SK-N-SH (cell line): ENCODE data around the gene MALT1. TPM values are rescaled to one million over a fixed set of nuclear protein-coding genes. Genes with fewer than 3 reads are reported as not detected.

Source experiments
- CTCF ChIA-PET: fragments of 300-600, 350-600 bp; formaldehyde crosslinking; extraction: SDS; loops from one replicate; lab custom pipeline; 2021; lab: Yijun Ruan, JAX
- POLR2A ChIA-PET: fragments of 350-600 bp; sonication (Branson Sonifier 250); formaldehyde crosslinking; extraction: SDS; loops from one replicate; lab custom pipeline; 2020; ENCODE audit warnings: antibody characterized with exemption, inconsistent platforms; lab: Yijun Ruan, JAX
- DNase-seq: peaks from one replicate; pipeline ENCODE4 v3.0.0; 2012
- H2AFZ ChIP-seq: fragments of 200-600 bp; sonication (generic); 2 replicates; pipeline ENCODE4 v1.8.1; 2016; ENCODE audit warnings: antibody characterized with exemption, mild to moderate bottlenecking, low read depth
- H3F3A ChIP-seq: fragments of 200-600 bp; sonication (generic); replicated peaks from 2 replicates; pipeline ENCODE3; 2016; ENCODE audit warnings: antibody characterized with exemption, mild to moderate bottlenecking; ENCODE audit not compliant: insufficient read depth
- H3K27ac ChIP-seq, 2 experiments: fragments of 200-500 bp in 1 of 2; fragments of 200-600 bp in 1 of 2; sonication (Bioruptor generic) in 1 of 2; sonication (generic), shearing (Covaris generic) in 1 of 2; 2 replicates each; pipeline versions ENCODE4 v1.5.1 to v1.6.1; 2014 to 2016; ENCODE audit warnings: low read depth in 2 of 2, inconsistent platforms in 1 of 2, low read length in 1 of 2, mild to moderate bottlenecking in 1 of 2, mixed read lengths in 1 of 2
- H3K27me3 ChIP-seq: fragments of 200-600 bp; sonication (generic), shearing (Covaris generic); 2 replicates; pipeline ENCODE4 v1.6.1; 2016; ENCODE audit warnings: mixed run types; ENCODE audit not compliant: insufficient read depth
- H3K36me3 ChIP-seq, 2 experiments: fragments of 200-500 bp in 1 of 2; fragments of 200-600 bp in 1 of 2; sonication (Bioruptor generic) in 1 of 2; sonication (generic) in 1 of 2; replicated peaks in 1 of 2; 2 replicates each; pipeline versions ENCODE3 to v1.5.1; 2014 to 2016; ENCODE audit warnings: low read length in 1 of 2, mild to moderate bottlenecking in 1 of 2; ENCODE audit not compliant: insufficient read depth in 2 of 2, control insufficient read depth in 1 of 2
- H3K4me1 ChIP-seq, 2 experiments: fragments of 200-500 bp in 1 of 2; fragments of 200-600 bp in 1 of 2; sonication (Bioruptor generic) in 1 of 2; sonication (generic), shearing (Covaris generic) in 1 of 2; 2 replicates each; pipeline versions ENCODE4 v1.5.1 to v1.6.1; 2014 to 2016; ENCODE audit warnings: low read depth in 1 of 2, low read length in 1 of 2, mixed run types in 1 of 2; ENCODE audit not compliant: insufficient read depth in 2 of 2, control insufficient read depth in 1 of 2
- H3K4me2 ChIP-seq: fragments of 200-600 bp; sonication (generic), shearing (Covaris generic); 2 replicates; pipeline ENCODE4 v1.6.1; 2017; ENCODE audit warnings: mixed run types
- H3K4me3 ChIP-seq, 2 experiments: fragments of 200-500 bp in 1 of 2; fragments of 200-600 bp in 1 of 2; sonication (Bioruptor generic) in 1 of 2; sonication (generic), shearing (Covaris generic) in 1 of 2; 2 replicates each; pipeline versions ENCODE4 v1.5.1 to v1.8.1; 2014 to 2016; ENCODE audit warnings: low read depth in 2 of 2, inconsistent platforms in 1 of 2, low read length in 1 of 2, mild to moderate bottlenecking in 1 of 2, mixed read lengths in 1 of 2, moderate library complexity in 1 of 2
- H3K79me2 ChIP-seq: fragments of 200-600 bp; sonication (generic); 2 replicates; pipeline ENCODE4 v1.8.1; 2017; ENCODE audit warnings: mild to moderate bottlenecking; ENCODE audit not compliant: insufficient read depth
- H3K9ac ChIP-seq: fragments of 200-600 bp; sonication (generic); 2 replicates; pipeline ENCODE4 v1.6.1; 2017; ENCODE audit warnings: mixed run types
- H3K9me2 ChIP-seq: fragments of 200-600 bp; sonication (generic); 2 replicates; pipeline ENCODE4 v1.6.1; 2017; ENCODE audit warnings: mixed run types
- H3K9me3 ChIP-seq: fragments of 200-600 bp; sonication (generic); 2 replicates; pipeline ENCODE4 v1.6.1; 2017; ENCODE audit warnings: mixed run types, mild to moderate bottlenecking, moderate library complexity
- H4K20me1 ChIP-seq: fragments of 200-600 bp; sonication (generic); 2 replicates; pipeline ENCODE4 v1.6.1; 2017; ENCODE audit warnings: mild to moderate bottlenecking, mixed run types; ENCODE audit not compliant: insufficient read depth
- CHD2 ChIP-seq: fragments of 150-350 bp; IDR thresholded peaks from 2 replicates; pipeline ENCODE4 v1.6.1; 2018; ENCODE audit warnings: low read length; ENCODE audit not compliant: partially characterized antibody
- FOXJ3 ChIP-seq: sonication (generic); formaldehyde crosslinking; IDR thresholded peaks from 2 replicates; pipeline ENCODE4 v1.5.1; 2020; ENCODE audit warnings: mild to moderate bottlenecking, missing genetic modification reagents
- MEF2A ChIP-seq: IDR thresholded peaks from 2 replicates; pipeline ENCODE4 v1.4.0; 2012; ENCODE audit warnings: low read depth, borderline replicate concordance
- MXI1 ChIP-seq: IDR thresholded peaks from 2 replicates; pipeline ENCODE4 v1.6.1; 2012; ENCODE audit warnings: mild to moderate bottlenecking, low read depth, low read length, improper control_type of control experiment
- POLR2AphosphoS5 ChIP-seq: IDR thresholded peaks from 2 replicates; pipeline ENCODE4 v1.6.1; 2012; ENCODE audit warnings: low read depth, low read length
- RAD21 ChIP-seq: IDR thresholded peaks from 2 replicates; pipeline ENCODE4 v1.6.1; 2012; ENCODE audit warnings: mild to moderate bottlenecking, low read length
- RXRA ChIP-seq: IDR thresholded peaks from 2 replicates; pipeline ENCODE4 v1.4.0; 2012; ENCODE audit warnings: low read depth, mild to moderate bottlenecking, borderline replicate concordance
- SIN3A ChIP-seq: IDR thresholded peaks from 2 replicates; pipeline ENCODE4 v1.6.1; 2012; ENCODE audit warnings: low read depth, mild to moderate bottlenecking, low read length, moderate library complexity, borderline replicate concordance
- SMC3 ChIP-seq: IDR thresholded peaks from 2 replicates; pipeline ENCODE4 v1.6.1; 2012; ENCODE audit warnings: low read depth, low read length, improper control_type of control experiment
- TAF1 ChIP-seq: IDR thresholded peaks from 2 replicates; pipeline ENCODE4 v1.6.1; 2012; ENCODE audit warnings: low read depth, mild to moderate bottlenecking, low read length, moderate library complexity, borderline replicate concordance
- TEAD4 ChIP-seq: IDR thresholded peaks from 2 replicates; pipeline ENCODE4 v1.4.0; 2012; ENCODE audit warnings: mild to moderate bottlenecking, borderline replicate concordance; ENCODE audit not compliant: insufficient read depth
- WGBS: methylation state at CpG from one replicate; pipeline ENCODE4 v1.1.6; 2017; ENCODE audit warnings: low lambda C conversion rate; 5-methylcytosine and 5-hydroxymethylcytosine counted together
- polyA plus RNA-seq, 3 experiments: library from polyadenylated mRNA; depleted of rRNA; stranded (reverse); fragments of >200 nt; gene quantifications; 2 replicates each; pipeline ENCODE4 v1.2.3, GENCODE V29; 2012
- TF ChIP-seq, protein P1 (sequence below): fragments of 150-350 bp; IDR thresholded peaks from 2 replicates; pipeline ENCODE4 v1.6.1; 2017; ENCODE audit warnings: antibody characterized with exemption, low read length, low read depth, borderline replicate concordance
- TF ChIP-seq, protein P2 (sequence below): fragments of 150-350 bp; IDR thresholded peaks from 2 replicates; pipeline ENCODE4 v1.6.1; 2016; ENCODE audit warnings: mild to moderate bottlenecking, low read depth, low read length
- TF ChIP-seq, protein P3 (sequence below): IDR thresholded peaks from 2 replicates; pipeline ENCODE4 v1.6.1; 2012; ENCODE audit warnings: mild to moderate bottlenecking, low read depth, low read length, moderate library complexity
- TF ChIP-seq, protein P4 (sequence below): IDR thresholded peaks from 2 replicates; pipeline ENCODE4 v1.4.0; 2012; ENCODE audit warnings: low read depth, borderline replicate concordance
- TF ChIP-seq, protein P5 (sequence below): IDR thresholded peaks from 2 replicates; pipeline ENCODE4 v1.4.0; 2012; ENCODE audit warnings: low read depth
- TF ChIP-seq, protein P6 (sequence below): IDR thresholded peaks from 2 replicates; pipeline ENCODE4; 2012

The MALT1 gene
- polyA plus RNA-seq, 1 of the 3 experiments (the other 2 are of a cell fraction) = 6.6 TPM

DNA sequence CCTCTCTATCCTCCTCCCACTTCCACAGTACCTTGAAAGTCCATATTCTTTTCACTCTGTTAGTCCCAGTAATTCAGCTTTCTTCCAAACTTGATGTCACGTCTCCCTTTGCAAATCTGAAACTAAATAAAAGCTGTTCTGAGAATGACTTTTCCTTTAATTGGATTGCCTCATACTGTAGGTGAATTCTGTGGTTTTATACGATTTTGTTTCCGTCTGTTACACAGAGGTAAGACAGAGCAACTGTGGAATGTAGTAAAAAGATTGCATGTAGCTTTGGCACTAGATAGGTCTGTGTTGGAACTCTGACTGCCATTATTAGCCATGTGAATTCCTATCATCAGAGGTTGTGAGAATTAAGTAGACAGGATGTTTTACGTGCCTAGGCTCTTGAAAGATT is 25.9 kb downstream of the MALT1 start:
- H3K9me2 ChIP-seq = no peaks in the 10 kb centered on the region
- no peak for TF ChIP-seq POLR2AphosphoS5
- TF ChIP-seq, protein P1, sequence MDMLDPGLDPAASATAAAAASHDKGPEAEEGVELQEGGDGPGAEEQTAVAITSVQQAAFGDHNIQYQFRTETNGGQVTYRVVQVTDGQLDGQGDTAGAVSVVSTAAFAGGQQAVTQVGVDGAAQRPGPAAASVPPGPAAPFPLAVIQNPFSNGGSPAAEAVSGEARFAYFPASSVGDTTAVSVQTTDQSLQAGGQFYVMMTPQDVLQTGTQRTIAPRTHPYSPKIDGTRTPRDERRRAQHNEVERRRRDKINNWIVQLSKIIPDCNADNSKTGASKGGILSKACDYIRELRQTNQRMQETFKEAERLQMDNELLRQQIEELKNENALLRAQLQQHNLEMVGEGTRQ = no peak
- TF ChIP-seq, protein P2, sequence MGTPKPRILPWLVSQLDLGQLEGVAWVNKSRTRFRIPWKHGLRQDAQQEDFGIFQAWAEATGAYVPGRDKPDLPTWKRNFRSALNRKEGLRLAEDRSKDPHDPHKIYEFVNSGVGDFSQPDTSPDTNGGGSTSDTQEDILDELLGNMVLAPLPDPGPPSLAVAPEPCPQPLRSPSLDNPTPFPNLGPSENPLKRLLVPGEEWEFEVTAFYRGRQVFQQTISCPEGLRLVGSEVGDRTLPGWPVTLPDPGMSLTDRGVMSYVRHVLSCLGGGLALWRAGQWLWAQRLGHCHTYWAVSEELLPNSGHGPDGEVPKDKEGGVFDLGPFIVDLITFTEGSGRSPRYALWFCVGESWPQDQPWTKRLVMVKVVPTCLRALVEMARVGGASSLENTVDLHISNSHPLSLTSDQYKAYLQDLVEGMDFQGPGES = no peak
- TF ChIP-seq TAF1 = no peak
- TF ChIP-seq, protein P3, sequence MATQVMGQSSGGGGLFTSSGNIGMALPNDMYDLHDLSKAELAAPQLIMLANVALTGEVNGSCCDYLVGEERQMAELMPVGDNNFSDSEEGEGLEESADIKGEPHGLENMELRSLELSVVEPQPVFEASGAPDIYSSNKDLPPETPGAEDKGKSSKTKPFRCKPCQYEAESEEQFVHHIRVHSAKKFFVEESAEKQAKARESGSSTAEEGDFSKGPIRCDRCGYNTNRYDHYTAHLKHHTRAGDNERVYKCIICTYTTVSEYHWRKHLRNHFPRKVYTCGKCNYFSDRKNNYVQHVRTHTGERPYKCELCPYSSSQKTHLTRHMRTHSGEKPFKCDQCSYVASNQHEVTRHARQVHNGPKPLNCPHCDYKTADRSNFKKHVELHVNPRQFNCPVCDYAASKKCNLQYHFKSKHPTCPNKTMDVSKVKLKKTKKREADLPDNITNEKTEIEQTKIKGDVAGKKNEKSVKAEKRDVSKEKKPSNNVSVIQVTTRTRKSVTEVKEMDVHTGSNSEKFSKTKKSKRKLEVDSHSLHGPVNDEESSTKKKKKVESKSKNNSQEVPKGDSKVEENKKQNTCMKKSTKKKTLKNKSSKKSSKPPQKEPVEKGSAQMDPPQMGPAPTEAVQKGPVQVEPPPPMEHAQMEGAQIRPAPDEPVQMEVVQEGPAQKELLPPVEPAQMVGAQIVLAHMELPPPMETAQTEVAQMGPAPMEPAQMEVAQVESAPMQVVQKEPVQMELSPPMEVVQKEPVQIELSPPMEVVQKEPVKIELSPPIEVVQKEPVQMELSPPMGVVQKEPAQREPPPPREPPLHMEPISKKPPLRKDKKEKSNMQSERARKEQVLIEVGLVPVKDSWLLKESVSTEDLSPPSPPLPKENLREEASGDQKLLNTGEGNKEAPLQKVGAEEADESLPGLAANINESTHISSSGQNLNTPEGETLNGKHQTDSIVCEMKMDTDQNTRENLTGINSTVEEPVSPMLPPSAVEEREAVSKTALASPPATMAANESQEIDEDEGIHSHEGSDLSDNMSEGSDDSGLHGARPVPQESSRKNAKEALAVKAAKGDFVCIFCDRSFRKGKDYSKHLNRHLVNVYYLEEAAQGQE = no peak
- no peak for TF ChIP-seq SIN3A
- TF ChIP-seq, protein P4, sequence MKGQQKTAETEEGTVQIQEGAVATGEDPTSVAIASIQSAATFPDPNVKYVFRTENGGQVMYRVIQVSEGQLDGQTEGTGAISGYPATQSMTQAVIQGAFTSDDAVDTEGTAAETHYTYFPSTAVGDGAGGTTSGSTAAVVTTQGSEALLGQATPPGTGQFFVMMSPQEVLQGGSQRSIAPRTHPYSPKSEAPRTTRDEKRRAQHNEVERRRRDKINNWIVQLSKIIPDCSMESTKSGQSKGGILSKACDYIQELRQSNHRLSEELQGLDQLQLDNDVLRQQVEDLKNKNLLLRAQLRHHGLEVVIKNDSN = no peak
- no peak for TF ChIP-seq SMC3
- no peak for TF ChIP-seq FOXJ3 (CRISPR knock-in tag)
- TF ChIP-seq MEF2A = no peak
- TF ChIP-seq RXRA = no peak
- no peak for TF ChIP-seq CHD2
- TF ChIP-seq, protein P5, sequence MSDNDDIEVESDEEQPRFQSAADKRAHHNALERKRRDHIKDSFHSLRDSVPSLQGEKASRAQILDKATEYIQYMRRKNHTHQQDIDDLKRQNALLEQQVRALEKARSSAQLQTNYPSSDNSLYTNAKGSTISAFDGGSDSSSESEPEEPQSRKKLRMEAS = no peak
- TF ChIP-seq RAD21 = no peak
- TF ChIP-seq MXI1 = no peak
- TF ChIP-seq, protein P6, sequence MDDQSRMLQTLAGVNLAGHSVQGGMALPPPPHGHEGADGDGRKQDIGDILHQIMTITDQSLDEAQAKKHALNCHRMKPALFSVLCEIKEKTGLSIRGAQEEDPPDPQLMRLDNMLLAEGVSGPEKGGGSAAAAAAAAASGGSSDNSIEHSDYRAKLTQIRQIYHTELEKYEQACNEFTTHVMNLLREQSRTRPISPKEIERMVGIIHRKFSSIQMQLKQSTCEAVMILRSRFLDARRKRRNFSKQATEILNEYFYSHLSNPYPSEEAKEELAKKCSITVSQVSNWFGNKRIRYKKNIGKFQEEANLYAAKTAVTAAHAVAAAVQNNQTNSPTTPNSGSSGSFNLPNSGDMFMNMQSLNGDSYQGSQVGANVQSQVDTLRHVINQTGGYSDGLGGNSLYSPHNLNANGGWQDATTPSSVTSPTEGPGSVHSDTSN = no peak
- TF ChIP-seq TEAD4 = no peak
- TF ChIP-seq, all 33 proteins: peak for 0
- DNase-seq = no peak
- Histone ChIP-seq H3K4me3 (no peak overlapping the region), H2AFZ (no peak overlapping the region), H4K20me1 (no peaks in the 10 kb centered on the region), H3K4me2 (no peak overlapping the region), H3K27ac (no peak overlapping the region), H3K36me3 (peaks cover 10 to 34% of the 10 kb centered on the region in 2 experiments), H3K27me3 (no peaks in the 10 kb centered on the region), H3K9ac (no peak overlapping the region), H3K9me3 (no peaks in the 10 kb centered on the region), H3K4me1 (peaks cover 0 to 6% of the 10 kb centered on the region in 2 experiments; a peak in 2 of 4 replicates), H3F3A (no peaks in the 10 kb centered on the region), H3K79me2 (0 out of 2 replicates have a peak, but pooled peaks cover 5% of the 10 kb centered on the region)
- WGBS = 91% methylated on average over 4 of the region's 4 CpGs
- POLR2A ChIA-PET = no interaction called here
- CTCF ChIA-PET = interaction anchor here (1.3 to 1.4 kb wide), 2 partner anchors 13 to 67 kb away, joined by 4 to 5 read pairs; no protein-coding TSS in a partner anchor
